SK-N-SH (cell line): ENCODE data around the gene ARID1A.

Experiments
- CTCF ChIP-seq: fragments of 200-600 bp; sonication (generic); IDR thresholded peaks from 2 replicates; pipeline ENCODE4 v1.6.1; 2017; ENCODE audit warnings: antibody characterized with exemption, mild to moderate bottlenecking, moderate library complexity
- EZH2phosphoT487 ChIP-seq: fragments of 200-600 bp; sonication (generic); IDR thresholded peaks from 2 replicates; pipeline ENCODE4 v1.6.1; 2017; ENCODE audit warnings: low read depth, mixed run types, mild to moderate bottlenecking, antibody characterized with exemption, moderate library complexity, borderline replicate concordance
- FOXJ3 ChIP-seq: sonication (generic); formaldehyde crosslinking; IDR thresholded peaks from 2 replicates; pipeline ENCODE4 v1.5.1; 2020; ENCODE audit warnings: mild to moderate bottlenecking, missing genetic modification reagents
- GABPA ChIP-seq: IDR thresholded peaks from 2 replicates; pipeline ENCODE4 v1.4.0; 2012; ENCODE audit warnings: low read depth, mild to moderate bottlenecking
- IRF3 ChIP-seq: fragments of 150-350 bp; IDR thresholded peaks from 2 replicates; pipeline ENCODE4 v1.6.1; 2016; ENCODE audit warnings: mild to moderate bottlenecking, low read depth, low read length
- POLR2AphosphoS5 ChIP-seq: IDR thresholded peaks from 2 replicates; pipeline ENCODE4 v1.6.1; 2012; ENCODE audit warnings: low read depth, low read length
- RAD21 ChIP-seq: IDR thresholded peaks from 2 replicates; pipeline ENCODE4 v1.6.1; 2012; ENCODE audit warnings: mild to moderate bottlenecking, low read length
- RFX5 ChIP-seq: IDR thresholded peaks from 2 replicates; pipeline ENCODE4 v1.6.1; 2012; ENCODE audit warnings: mild to moderate bottlenecking, improper control_type of control experiment, low read length
- SIN3A ChIP-seq: IDR thresholded peaks from 2 replicates; pipeline ENCODE4 v1.6.1; 2012; ENCODE audit warnings: low read depth, mild to moderate bottlenecking, low read length, moderate library complexity, borderline replicate concordance
- SMC3 ChIP-seq: IDR thresholded peaks from 2 replicates; pipeline ENCODE4 v1.6.1; 2012; ENCODE audit warnings: low read depth, low read length, improper control_type of control experiment
- TEAD4 ChIP-seq: IDR thresholded peaks from 2 replicates; pipeline ENCODE4 v1.4.0; 2012; ENCODE audit warnings: mild to moderate bottlenecking, borderline replicate concordance; ENCODE audit not compliant: insufficient read depth
- USF2 ChIP-seq: fragments of 150-350 bp; IDR thresholded peaks from 2 replicates; pipeline ENCODE4 v1.6.1; 2017; ENCODE audit warnings: antibody characterized with exemption, low read length, low read depth, borderline replicate concordance
- ZBTB33 ChIP-seq: IDR thresholded peaks from 2 replicates; pipeline ENCODE4 v1.4.0; 2012; ENCODE audit warnings: low read depth, borderline replicate concordance

- TF ChIP-seq POLR2AphosphoS5 (no peak), SMC3 (no peak), CTCF (no peak), RFX5 (no peak), IRF3 (no peak), EZH2phosphoT487 (no peak), TEAD4 (no peak), USF2 (no peak), SIN3A (no peak), FOXJ3 (no peak), ZBTB33 (no peak), GABPA (no peak), RAD21 (no peak)
These were observed 1.0 kb upstream of the ARID1A start for GRCh38 chr1:26694638-26695355.
